HEK293 (cell line): ENCODE measurements around the gene ATP5F1D.

Experiments
- EGR2 ChIP-seq: fragments of 450-650 bp; formaldehyde crosslinking; IDR thresholded peaks from 2 replicates; pipeline ENCODE4 v1.5.1; 2016; ENCODE audit warnings: low read depth, missing biosample characterization, missing genetic modification characterization
- GLIS1 ChIP-seq: fragments of 450-650 bp; formaldehyde crosslinking; IDR thresholded peaks from 2 replicates; pipeline ENCODE4 v1.5.1; 2016; ENCODE audit warnings: missing biosample characterization, missing genetic modification characterization
- KLF1 ChIP-seq: fragments of 450-650 bp; formaldehyde crosslinking; IDR thresholded peaks from 2 replicates; pipeline ENCODE4 v1.5.1; 2016; ENCODE audit warnings: missing biosample characterization, missing genetic modification characterization
- RBAK ChIP-seq: fragments of 450-650 bp; formaldehyde crosslinking; IDR thresholded peaks from 2 replicates; pipeline ENCODE4 v1.5.1; 2016; ENCODE audit warnings: missing biosample characterization, missing genetic modification characterization
- SP2 ChIP-seq: fragments of 450-650 bp; formaldehyde crosslinking; IDR thresholded peaks from 2 replicates; pipeline ENCODE4 v1.5.1; 2016; ENCODE audit warnings: missing biosample characterization, missing genetic modification characterization
- WT1 ChIP-seq: fragments of 450-650 bp; formaldehyde crosslinking; IDR thresholded peaks from 2 replicates; pipeline ENCODE4 v1.5.1; 2016; ENCODE audit warnings: missing biosample characterization, missing genetic modification characterization
- ZBTB48 ChIP-seq: fragments of 450-650 bp; formaldehyde crosslinking; IDR thresholded peaks from 2 replicates; pipeline ENCODE4 v1.5.1; 2016; ENCODE audit warnings: missing biosample characterization, missing genetic modification characterization
- ZEB2 ChIP-seq: fragments of 450-650 bp; formaldehyde crosslinking; IDR thresholded peaks from 2 replicates; pipeline ENCODE4 v1.5.1; 2016; ENCODE audit warnings: missing biosample characterization, missing genetic modification characterization
- ZFP3 ChIP-seq: fragments of 450-650 bp; formaldehyde crosslinking; IDR thresholded peaks from 2 replicates; pipeline ENCODE4 v1.5.1; 2016; ENCODE audit warnings: low read depth, missing biosample characterization, missing genetic modification characterization
- ZFP37 ChIP-seq: fragments of 450-650 bp; formaldehyde crosslinking; IDR thresholded peaks from 2 replicates; pipeline ENCODE4 v1.5.1; 2016; ENCODE audit warnings: missing biosample characterization, missing genetic modification characterization
- ZNF146 ChIP-seq: fragments of 450-650 bp; formaldehyde crosslinking; IDR thresholded peaks from 2 replicates; pipeline ENCODE4 v1.5.1; 2016; ENCODE audit warnings: missing biosample characterization, missing genetic modification characterization
- ZNF16 ChIP-seq: fragments of 450-650 bp; formaldehyde crosslinking; IDR thresholded peaks from 2 replicates; pipeline ENCODE4 v1.5.1; 2016; ENCODE audit warnings: low read depth, missing biosample characterization, missing genetic modification characterization
- ZNF19 ChIP-seq: fragments of 450-650 bp; formaldehyde crosslinking; IDR thresholded peaks from 2 replicates; pipeline ENCODE4; 2016; ENCODE audit warnings: missing biosample characterization, missing genetic modification characterization, low read depth
- ZNF24 ChIP-seq: fragments of 450-650 bp; formaldehyde crosslinking; IDR thresholded peaks from 2 replicates; pipeline ENCODE4 v1.5.1; 2016; ENCODE audit warnings: missing biosample characterization, missing genetic modification characterization
- ZNF366 ChIP-seq: fragments of 450-650 bp; formaldehyde crosslinking; conservative IDR thresholded peaks from 2 replicates; pipeline ENCODE4 v1.5.1; 2016; ENCODE audit warnings: missing biosample characterization, missing genetic modification characterization
- ZNF391 ChIP-seq: fragments of 450-650 bp; formaldehyde crosslinking; IDR thresholded peaks from 2 replicates; pipeline ENCODE4 v1.5.1; 2016; ENCODE audit warnings: low read depth, missing biosample characterization, missing genetic modification characterization, borderline replicate concordance
- ZNF394 ChIP-seq: fragments of 450-650 bp; formaldehyde crosslinking; IDR thresholded peaks from 2 replicates; pipeline ENCODE4 v1.5.1; 2016; ENCODE audit warnings: missing biosample characterization, missing genetic modification characterization, mild to moderate bottlenecking, moderate library complexity, borderline replicate concordance
- ZNF404 ChIP-seq: fragments of 450-650 bp; formaldehyde crosslinking; IDR thresholded peaks from 2 replicates; pipeline ENCODE4 v1.5.1; 2017; ENCODE audit warnings: missing biosample characterization, missing genetic modification characterization
- ZNF555 ChIP-seq: fragments of 450-650 bp; formaldehyde crosslinking; conservative IDR thresholded peaks from 2 replicates; pipeline ENCODE4 v1.5.1; 2017; ENCODE audit warnings: missing biosample characterization, mild to moderate bottlenecking, missing genetic modification characterization, inconsistent platforms
- ZNF610 ChIP-seq: fragments of 450-650 bp; formaldehyde crosslinking; IDR thresholded peaks from 2 replicates; pipeline ENCODE4 v1.5.1; 2016; ENCODE audit warnings: missing biosample characterization, missing genetic modification characterization, borderline replicate concordance
- TF ChIP-seq, protein P1 (sequence below): fragments of 450-650 bp; formaldehyde crosslinking; IDR thresholded peaks from 2 replicates; pipeline ENCODE4 v1.5.1; 2017; ENCODE audit warnings: missing biosample characterization, missing genetic modification characterization
- TF ChIP-seq, protein P2 (sequence below): fragments of 450-650 bp; formaldehyde crosslinking; IDR thresholded peaks from 2 replicates; pipeline ENCODE4 v1.5.1; 2016; ENCODE audit warnings: missing biosample characterization, missing genetic modification characterization
- TF ChIP-seq, protein P3 (sequence below): fragments of 450-650 bp; formaldehyde crosslinking; IDR thresholded peaks from 2 replicates; pipeline ENCODE4 v1.5.1; 2016; ENCODE audit warnings: missing biosample characterization, missing genetic modification characterization
- TF ChIP-seq, protein P4 (sequence below): fragments of 450-650 bp; formaldehyde crosslinking; IDR thresholded peaks from 2 replicates; pipeline ENCODE4 v1.5.1; 2016; ENCODE audit warnings: missing biosample characterization, missing genetic modification characterization

ATP5F1D gene

DNA sequence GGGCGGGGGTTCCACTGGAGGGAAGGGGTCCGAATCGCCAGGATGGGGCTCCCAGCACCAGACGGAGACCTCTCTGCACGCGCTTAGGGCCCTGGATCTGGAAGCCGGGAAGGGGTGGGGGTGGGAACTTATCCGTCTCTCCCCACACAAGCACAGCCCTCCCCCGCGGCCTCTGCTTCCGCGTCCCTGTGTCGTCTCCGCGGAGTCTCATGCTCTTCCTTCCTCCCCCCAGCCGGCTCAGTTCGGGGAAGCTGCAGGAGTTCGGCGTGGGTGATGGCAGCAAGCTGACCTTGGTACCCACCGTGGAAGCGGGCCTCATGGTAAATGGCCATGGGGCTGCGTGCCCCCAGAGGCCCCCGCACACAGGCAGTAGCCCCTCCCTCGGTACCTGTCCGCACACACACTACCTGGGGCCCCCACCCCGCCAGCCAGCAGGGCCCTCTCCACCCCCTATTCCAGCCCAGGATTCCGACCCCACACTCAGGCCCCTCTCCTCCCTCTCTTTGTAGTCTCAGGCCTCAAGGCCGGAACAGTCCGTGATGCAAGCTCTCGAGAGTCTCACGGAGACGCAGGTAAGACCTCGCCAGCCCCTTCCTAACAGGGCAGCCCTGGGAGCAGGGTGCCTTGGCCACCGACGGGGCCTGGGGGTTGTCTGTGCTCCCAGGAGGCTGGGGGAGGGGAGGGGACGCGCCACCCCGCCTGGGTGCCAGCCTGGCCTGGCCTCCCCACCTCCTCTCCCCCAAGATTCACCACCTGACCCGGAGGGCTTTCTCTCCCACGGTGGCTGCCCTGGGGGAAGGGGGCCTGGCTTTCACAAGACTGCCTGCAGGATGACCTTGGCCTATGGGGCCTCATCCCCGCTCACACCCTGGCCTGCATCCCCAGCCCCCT, 10.0 kb downstream of the ATP5F1D start (continued):
- peak; percentile 22; the same call in 1 of the 2 replicates for TF ChIP-seq ZNF391 (tag by site-specific recombination)
- peak; percentile 88 for TF ChIP-seq ZEB2 (tag by site-specific recombination)
- no peak for TF ChIP-seq ZNF19 (tag by site-specific recombination)
- TF ChIP-seq, protein P1, sequence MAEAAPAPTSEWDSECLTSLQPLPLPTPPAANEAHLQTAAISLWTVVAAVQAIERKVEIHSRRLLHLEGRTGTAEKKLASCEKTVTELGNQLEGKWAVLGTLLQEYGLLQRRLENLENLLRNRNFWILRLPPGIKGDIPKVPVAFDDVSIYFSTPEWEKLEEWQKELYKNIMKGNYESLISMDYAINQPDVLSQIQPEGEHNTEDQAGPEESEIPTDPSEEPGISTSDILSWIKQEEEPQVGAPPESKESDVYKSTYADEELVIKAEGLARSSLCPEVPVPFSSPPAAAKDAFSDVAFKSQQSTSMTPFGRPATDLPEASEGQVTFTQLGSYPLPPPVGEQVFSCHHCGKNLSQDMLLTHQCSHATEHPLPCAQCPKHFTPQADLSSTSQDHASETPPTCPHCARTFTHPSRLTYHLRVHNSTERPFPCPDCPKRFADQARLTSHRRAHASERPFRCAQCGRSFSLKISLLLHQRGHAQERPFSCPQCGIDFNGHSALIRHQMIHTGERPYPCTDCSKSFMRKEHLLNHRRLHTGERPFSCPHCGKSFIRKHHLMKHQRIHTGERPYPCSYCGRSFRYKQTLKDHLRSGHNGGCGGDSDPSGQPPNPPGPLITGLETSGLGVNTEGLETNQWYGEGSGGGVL (tag by site-specific recombination), result no peak
- peak; percentile 49; the same call in 1 of the 2 replicates for TF ChIP-seq ZNF366
- TF ChIP-seq, protein P2, sequence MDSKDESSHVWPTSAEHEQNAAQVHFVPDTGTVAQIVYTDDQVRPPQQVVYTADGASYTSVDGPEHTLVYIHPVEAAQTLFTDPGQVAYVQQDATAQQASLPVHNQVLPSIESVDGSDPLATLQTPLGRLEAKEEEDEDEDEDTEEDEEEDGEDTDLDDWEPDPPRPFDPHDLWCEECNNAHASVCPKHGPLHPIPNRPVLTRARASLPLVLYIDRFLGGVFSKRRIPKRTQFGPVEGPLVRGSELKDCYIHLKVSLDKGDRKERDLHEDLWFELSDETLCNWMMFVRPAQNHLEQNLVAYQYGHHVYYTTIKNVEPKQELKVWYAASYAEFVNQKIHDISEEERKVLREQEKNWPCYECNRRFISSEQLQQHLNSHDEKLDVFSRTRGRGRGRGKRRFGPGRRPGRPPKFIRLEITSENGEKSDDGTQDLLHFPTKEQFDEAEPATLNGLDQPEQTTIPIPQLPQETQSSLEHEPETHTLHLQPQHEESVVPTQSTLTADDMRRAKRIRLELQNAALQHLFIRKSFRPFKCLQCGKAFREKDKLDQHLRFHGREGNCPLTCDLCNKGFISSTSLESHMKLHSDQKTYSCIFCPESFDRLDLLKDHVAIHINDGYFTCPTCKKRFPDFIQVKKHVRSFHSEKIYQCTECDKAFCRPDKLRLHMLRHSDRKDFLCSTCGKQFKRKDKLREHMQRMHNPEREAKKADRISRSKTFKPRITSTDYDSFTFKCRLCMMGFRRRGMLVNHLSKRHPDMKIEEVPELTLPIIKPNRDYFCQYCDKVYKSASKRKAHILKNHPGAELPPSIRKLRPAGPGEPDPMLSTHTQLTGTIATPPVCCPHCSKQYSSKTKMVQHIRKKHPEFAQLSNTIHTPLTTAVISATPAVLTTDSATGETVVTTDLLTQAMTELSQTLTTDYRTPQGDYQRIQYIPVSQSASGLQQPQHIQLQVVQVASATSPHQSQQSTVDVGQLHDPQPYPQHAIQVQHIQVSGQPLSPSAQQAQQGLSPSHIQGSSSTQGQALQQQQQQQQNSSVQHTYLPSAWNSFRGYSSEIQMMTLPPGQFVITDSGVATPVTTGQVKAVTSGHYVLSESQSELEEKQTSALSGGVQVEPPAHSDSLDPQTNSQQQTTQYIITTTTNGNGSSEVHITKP (tag by site-specific recombination), result peak; percentile 81
- 0 out of 2 replicates have a peak, but pooled peaks have one; percentile 27 for TF ChIP-seq KLF1 (tag by site-specific recombination)
- TF ChIP-seq, protein P3, sequence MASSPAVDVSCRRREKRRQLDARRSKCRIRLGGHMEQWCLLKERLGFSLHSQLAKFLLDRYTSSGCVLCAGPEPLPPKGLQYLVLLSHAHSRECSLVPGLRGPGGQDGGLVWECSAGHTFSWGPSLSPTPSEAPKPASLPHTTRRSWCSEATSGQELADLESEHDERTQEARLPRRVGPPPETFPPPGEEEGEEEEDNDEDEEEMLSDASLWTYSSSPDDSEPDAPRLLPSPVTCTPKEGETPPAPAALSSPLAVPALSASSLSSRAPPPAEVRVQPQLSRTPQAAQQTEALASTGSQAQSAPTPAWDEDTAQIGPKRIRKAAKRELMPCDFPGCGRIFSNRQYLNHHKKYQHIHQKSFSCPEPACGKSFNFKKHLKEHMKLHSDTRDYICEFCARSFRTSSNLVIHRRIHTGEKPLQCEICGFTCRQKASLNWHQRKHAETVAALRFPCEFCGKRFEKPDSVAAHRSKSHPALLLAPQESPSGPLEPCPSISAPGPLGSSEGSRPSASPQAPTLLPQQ (tag by site-specific recombination), result peak; percentile 11; the same call in 1 of the 2 replicates
- no peak for TF ChIP-seq ZNF555 (tag by site-specific recombination)
- TF ChIP-seq ZFP37 (tag by site-specific recombination), result 0 out of 2 replicates have a peak, but pooled peaks have one; percentile 67
- peak; percentile 72 for TF ChIP-seq SP2 (tag by site-specific recombination)
- peak; percentile 49; the same call in 1 of the 2 replicates for TF ChIP-seq ZNF394 (tag by site-specific recombination)
- peak; percentile 15; the same call in 1 of the 2 replicates for TF ChIP-seq ZNF24 (tag by site-specific recombination)
- no peak for TF ChIP-seq ZNF404 (tag by site-specific recombination)
- 0 out of 2 replicates have a peak, but pooled peaks have one; percentile 6 for TF ChIP-seq ZNF146 (tag by site-specific recombination)
- TF ChIP-seq WT1 (tag by site-specific recombination), result 0 out of 2 replicates have a peak, but pooled peaks have one; percentile 37
- TF ChIP-seq GLIS1 (tag by site-specific recombination), result peak; percentile 92
- TF ChIP-seq, protein P4, sequence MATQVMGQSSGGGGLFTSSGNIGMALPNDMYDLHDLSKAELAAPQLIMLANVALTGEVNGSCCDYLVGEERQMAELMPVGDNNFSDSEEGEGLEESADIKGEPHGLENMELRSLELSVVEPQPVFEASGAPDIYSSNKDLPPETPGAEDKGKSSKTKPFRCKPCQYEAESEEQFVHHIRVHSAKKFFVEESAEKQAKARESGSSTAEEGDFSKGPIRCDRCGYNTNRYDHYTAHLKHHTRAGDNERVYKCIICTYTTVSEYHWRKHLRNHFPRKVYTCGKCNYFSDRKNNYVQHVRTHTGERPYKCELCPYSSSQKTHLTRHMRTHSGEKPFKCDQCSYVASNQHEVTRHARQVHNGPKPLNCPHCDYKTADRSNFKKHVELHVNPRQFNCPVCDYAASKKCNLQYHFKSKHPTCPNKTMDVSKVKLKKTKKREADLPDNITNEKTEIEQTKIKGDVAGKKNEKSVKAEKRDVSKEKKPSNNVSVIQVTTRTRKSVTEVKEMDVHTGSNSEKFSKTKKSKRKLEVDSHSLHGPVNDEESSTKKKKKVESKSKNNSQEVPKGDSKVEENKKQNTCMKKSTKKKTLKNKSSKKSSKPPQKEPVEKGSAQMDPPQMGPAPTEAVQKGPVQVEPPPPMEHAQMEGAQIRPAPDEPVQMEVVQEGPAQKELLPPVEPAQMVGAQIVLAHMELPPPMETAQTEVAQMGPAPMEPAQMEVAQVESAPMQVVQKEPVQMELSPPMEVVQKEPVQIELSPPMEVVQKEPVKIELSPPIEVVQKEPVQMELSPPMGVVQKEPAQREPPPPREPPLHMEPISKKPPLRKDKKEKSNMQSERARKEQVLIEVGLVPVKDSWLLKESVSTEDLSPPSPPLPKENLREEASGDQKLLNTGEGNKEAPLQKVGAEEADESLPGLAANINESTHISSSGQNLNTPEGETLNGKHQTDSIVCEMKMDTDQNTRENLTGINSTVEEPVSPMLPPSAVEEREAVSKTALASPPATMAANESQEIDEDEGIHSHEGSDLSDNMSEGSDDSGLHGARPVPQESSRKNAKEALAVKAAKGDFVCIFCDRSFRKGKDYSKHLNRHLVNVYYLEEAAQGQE (tag by site-specific recombination), result peak; percentile 4; the same call in 1 of the 2 replicates
- TF ChIP-seq ZNF16 (tag by site-specific recombination), result no peak
- TF ChIP-seq EGR2 (tag by site-specific recombination), result peak; percentile 58
- TF ChIP-seq ZBTB48 (tag by site-specific recombination), result 0 out of 2 replicates have a peak, but pooled peaks have one; percentile 19
- no peak for TF ChIP-seq ZFP3 (tag by site-specific recombination)
- no peak for TF ChIP-seq RBAK (tag by site-specific recombination)
- no peak for TF ChIP-seq ZNF610
